GM06990 (cell line): ENCODE measurements around the gene CUL1.

ENCODE experiments used
- DNase-seq: peaks from one replicate; pipeline ENCODE4 v3.0.0-alpha.2; 2011; ENCODE audit not compliant: insufficient read length; ENCODE audit errors: extremely low read depth
- H3K27me3 ChIP-seq: replicated peaks from 2 replicates; pipeline ENCODE4 v1.6.0; 2011; ENCODE audit warnings: low read length; ENCODE audit not compliant: control insufficient read depth, insufficient read depth
- H3K36me3 ChIP-seq: 2 replicates; pipeline ENCODE4 v1.5.1; 2011; ENCODE audit warnings: low read length; ENCODE audit not compliant: control insufficient read depth, insufficient read depth
- H3K4me3 ChIP-seq: replicated peaks from 2 replicates; pipeline ENCODE4 v1.5.1; 2011; ENCODE audit warnings: low read depth, mild to moderate bottlenecking, control low read depth, low read length
- TF ChIP-seq, protein P1 (sequence below): IDR thresholded peaks from 2 replicates; pipeline ENCODE4 v1.5.1; 2011; ENCODE audit warnings: low read length, control low read depth, mild to moderate bottlenecking, inconsistent platforms; ENCODE audit not compliant: insufficient read depth, poor library complexity, severe bottlenecking

CUL1 gene

DNA sequence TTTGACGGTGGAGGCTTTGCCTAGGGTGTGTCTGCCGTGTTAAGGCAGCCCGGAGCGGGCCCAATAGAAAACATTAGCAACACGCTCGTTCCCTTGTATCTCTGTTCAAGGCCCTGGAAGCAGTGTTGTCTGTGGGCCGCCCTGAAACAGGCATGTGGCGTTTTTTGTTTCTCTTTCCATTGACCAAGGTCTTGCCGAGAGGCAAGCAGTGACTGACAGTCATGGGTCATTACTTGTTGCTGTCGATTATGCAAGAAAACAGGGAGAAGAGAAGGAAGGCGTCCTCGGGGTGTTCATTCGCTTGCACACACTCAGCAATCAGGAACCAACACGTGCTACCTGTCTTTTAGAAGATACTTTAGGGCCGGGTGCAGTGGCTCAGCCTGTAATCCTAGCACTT is 92.8 kb downstream of the CUL1 start:
- Histone ChIP-seq H3K4me3 (no peak overlapping the region), H3K27me3 (no peaks in the 10 kb centered on the region), H3K36me3 (peaks cover 17% of the 10 kb centered on the region)
- DNase-seq = no peak
- TF ChIP-seq, protein P1, sequence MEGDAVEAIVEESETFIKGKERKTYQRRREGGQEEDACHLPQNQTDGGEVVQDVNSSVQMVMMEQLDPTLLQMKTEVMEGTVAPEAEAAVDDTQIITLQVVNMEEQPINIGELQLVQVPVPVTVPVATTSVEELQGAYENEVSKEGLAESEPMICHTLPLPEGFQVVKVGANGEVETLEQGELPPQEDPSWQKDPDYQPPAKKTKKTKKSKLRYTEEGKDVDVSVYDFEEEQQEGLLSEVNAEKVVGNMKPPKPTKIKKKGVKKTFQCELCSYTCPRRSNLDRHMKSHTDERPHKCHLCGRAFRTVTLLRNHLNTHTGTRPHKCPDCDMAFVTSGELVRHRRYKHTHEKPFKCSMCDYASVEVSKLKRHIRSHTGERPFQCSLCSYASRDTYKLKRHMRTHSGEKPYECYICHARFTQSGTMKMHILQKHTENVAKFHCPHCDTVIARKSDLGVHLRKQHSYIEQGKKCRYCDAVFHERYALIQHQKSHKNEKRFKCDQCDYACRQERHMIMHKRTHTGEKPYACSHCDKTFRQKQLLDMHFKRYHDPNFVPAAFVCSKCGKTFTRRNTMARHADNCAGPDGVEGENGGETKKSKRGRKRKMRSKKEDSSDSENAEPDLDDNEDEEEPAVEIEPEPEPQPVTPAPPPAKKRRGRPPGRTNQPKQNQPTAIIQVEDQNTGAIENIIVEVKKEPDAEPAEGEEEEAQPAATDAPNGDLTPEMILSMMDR = no peak

DNA sequence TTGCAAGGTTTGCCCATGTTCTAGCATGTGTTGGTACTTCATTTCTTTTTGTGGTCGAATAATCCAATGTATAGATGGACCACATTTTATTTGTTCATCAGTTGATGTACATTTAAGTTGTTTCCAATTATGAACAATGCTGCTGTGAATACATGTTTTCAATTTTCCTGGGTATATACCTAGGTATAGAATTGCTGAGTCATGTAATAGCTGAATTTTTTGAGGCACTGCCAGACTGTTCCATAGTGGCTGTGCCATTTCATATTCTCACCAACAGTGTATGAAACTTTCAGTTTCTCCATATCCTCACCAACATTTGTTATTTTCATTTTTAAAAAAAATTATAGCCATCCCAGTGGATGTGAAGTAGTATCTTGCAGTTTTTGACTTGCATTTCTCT is 94.9 kb downstream of the CUL1 start:
- DNase-seq = no peak
- peaks cover 16% of the 10 kb centered on the region for H3K36me3 ChIP-seq

DNA sequence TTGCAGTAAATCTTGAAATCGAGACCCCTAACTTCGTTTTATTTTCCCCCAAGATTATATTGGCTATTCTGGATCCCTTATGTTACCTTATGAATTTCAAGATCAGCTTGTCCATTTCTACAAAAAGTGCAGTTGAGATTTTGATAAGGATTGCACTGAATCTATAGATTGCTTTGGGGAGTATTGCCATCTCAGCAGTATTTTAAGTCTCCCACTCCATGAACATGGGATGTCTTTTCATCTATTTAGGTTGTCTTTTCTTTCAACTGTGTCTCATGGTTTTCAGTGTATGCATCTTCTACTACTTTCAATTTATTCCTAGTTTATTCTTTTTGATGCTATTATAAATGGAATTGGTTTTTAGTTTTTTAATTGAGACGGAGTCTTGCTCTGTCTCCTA is 95.8 kb downstream of the CUL1 start:
- no peak for DNase-seq
- TF ChIP-seq, protein P1 = no peak
- no peaks in the 10 kb centered on the region for H3K27me3 ChIP-seq
- H3K4me3 ChIP-seq = no peak overlapping the region
- H3K36me3 ChIP-seq = peaks cover 15% of the 10 kb centered on the region

More for the DNA sequence above, 94.9 kb downstream of the CUL1 start:
- H3K27me3 ChIP-seq = no peaks in the 10 kb centered on the region
- TF ChIP-seq, protein P1 = no peak
- no peak overlapping the region for H3K4me3 ChIP-seq

DNA sequence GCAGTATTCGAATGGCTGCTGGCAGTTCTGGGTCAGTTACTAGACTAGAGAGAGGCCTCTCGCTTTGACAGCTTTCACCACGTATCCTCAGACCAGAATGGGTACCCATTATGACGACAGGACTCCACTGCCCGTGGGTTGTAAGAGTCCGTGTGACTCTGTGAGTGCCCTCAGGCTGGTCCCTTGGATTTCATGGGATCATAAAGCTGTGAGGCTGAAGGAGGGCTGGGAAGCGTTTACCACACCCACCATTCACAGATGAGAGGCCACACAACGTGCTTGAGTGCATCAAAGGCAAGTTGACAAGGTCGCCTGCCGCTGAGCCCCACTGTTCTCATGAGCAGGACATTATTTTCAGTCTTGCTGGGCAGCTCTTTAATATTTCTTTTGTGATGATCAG is 98.1 kb downstream of the CUL1 start:
- no peak for DNase-seq
- Histone ChIP-seq H3K27me3 (no peaks in the 10 kb centered on the region), H3K36me3 (peaks cover 24% of the 10 kb centered on the region), H3K4me3 (no peak overlapping the region)
- TF ChIP-seq, protein P1 = no peak

DNA sequence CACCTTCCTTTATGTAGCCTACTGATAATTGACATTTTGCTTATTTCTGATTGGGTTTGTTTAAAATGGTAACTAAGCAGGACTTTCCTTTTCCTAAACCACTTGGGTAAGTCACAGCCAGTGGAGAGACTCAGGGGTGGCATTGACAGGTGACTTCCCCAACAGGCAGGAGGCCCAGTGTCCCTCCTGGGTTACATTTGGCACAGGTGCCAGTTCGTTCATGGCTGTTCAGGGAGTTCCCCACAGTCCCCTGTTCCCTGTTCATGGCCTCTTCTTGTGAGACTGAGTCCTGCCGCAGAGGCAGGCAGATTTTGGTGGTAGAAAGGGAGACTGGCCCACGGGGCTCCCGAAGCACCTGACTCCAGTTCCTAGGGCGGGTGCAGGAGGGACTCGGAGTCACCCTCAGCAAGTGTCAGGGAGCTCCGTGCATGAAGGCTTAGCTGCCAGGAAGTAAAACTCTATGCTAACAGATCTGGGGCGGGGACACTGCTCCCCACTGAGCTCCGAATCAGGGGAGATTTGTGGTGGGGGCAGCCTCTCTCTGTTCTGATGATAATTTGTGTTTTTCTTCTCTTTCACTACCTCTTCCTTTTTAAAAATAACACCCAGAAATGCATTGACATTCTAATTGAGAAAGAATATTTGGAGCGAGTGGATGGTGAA is 101.3 kb downstream of the CUL1 start:
- TF ChIP-seq, protein P1 = no peak

DNA sequence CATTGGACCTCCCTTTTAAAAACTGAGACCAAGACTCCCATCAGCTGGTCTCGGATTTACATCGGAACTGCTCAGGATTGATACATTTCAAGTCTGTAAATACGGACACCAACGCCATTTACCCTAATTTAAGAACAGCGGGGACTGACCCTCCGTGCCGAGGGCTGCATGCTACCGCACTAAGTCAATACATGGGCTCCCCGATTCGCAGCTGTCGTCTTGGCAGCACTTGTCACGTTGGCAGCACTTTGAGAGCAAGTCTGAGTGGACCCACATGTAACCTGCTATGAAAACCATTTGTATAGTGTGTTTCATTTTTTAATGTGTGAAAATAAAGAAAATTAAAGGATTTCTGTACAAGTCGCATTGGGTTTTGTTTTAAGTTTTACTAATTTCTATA is 102.0 kb downstream of the CUL1 start:
- TF ChIP-seq, protein P1 = no peak

More for the DNA sequence above, 101.3 kb downstream of the CUL1 start:
- peaks cover 24% of the 10 kb centered on the region for H3K36me3 ChIP-seq
- H3K4me3 ChIP-seq = no peak overlapping the region
- no peak for DNase-seq
- H3K27me3 ChIP-seq = no peaks in the 10 kb centered on the region

More for the DNA sequence above, 102.0 kb downstream of the CUL1 start:
- DNase-seq = no peak
- Histone ChIP-seq H3K36me3 (peaks cover 22% of the 10 kb centered on the region), H3K4me3 (no peak overlapping the region), H3K27me3 (no peaks in the 10 kb centered on the region)
